HL-60/S4 treated with phorbol 12-myristate 13-acetate at 8.2 ng/mL for 4 days and 3 days (cell line): ENCODE results near the gene PSME1.

ENCODE experiments used
- in situ Hi-C: fragments of 300-500 bp; cut with MboI; formaldehyde crosslinking; loops from 2 replicates; pipeline ENCODE4 v1.15.0; 2022; ENCODE audit warnings: low sequenced_read_pairs

PSME1 gene

DNA sequence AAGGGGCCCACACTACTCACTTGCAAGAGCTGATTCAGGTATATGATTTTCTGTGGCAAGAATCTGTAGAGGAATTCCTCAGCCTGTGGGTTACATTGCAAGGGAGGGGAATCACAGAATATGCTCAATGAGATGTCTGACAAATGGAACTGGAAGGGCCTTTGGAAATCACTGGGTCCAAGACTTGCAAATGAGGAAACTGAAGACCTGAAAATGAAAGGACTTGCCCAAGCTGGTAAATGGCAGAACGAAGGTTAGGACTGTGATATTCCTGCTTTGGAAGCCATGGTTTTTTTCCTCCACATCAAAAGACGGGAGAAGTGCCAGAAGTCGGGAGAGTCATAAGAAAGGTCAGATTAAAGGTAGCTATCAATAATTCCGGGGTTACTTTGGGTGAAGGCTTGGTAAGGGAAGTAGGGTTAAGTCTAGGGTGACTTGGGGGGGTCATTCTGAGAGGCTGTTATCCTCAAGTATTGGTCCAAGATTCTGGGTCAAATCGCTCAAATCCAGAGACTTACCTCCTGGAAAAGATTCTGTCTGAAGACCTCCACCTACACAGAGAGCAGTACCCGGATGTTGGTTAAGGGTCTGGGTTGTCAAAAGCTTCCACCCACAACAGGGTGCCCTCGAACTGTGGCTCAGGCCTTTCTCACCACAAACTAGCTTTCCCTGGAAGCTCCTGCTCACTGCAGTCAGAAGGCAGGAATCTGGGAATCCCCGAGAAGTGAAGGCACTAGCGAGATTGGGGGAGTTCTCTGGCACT, 9.9 kb downstream of the PSME1 start:
- in situ Hi-C loops = no loop called here

DNA sequence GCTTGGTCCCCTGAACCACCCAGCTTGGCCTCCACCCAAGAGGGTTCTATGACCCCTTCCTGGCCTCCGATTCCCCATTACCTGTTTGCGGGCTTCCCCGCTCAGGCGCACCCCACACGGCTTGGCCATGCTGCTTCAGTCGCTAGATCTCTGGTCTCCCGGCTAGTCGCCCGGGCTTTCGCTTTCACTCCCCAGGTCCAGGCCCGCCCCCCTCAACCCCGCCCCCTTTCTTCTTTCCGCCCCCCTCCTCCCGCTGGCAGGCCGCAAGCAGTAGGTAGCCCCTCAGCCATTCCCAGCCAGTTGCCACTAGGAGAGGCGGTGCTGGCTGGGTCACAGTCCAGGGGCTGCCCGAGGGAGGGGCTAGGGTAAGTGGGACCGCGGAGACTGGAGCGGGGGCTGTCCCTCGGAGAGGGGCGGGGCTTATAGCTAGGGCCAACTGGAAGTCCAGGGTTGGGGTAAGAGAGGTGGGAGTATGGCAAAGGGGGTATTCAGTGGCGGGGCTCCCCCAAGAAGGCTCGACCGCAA, 10.5 kb downstream of the PSME1 start, which contains the start of gene PSME2:
Gene PSME2, minus strand, starts transcription at position 158 of the 525 bp plus-strand sequence. Its CDS starts 29 bp downstream, at position 129.
- in situ Hi-C loops = no loop called here

- in situ Hi-C loops = no loop called here
Observed at GRCh38 chr14:24146978-24147760, 11.2 kb downstream of the PSME1 start, which contains the start of gene RNF31. RNF31 (plus strand) TSS chr14:24147498; CDS start chr14:24147699, 201 bp downstream.

- in situ Hi-C loops = no loop called here
Observed at GRCh38 chr14:24147761-24148428, 11.9 kb downstream of the PSME1 start.

DNA sequence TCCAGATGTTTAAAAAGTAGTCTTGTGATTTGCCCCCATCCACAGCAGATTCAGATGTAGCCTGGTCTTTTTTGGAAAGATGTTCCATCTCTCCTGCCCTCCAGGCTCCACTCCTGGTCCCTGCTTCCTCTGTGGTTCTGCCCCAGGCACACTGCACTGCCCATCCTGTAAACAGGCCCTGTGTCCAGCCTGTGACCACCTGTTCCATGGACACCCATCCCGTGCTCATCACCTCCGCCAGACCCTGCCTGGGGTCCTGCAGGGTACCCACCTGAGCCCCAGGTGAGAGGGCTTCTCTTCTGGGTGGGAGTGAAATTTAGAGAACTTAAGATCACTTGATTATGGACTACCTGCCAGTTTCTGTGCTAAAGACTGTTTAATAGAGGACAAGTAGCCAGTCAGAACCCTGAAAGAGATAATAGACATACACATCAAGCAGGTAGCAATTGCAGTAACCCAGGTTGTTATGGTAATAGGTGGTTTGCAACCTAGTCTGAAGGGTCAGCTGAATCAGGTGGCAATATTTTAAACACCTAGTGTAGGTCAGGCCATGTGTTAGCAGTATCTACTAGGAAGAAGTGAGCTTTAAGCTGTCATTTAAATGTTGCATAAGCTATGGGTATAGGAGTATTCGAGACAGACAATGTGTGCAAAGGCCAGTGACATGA, 13.4 kb downstream of the PSME1 start:
- in situ Hi-C loops = no loop called here

DNA sequence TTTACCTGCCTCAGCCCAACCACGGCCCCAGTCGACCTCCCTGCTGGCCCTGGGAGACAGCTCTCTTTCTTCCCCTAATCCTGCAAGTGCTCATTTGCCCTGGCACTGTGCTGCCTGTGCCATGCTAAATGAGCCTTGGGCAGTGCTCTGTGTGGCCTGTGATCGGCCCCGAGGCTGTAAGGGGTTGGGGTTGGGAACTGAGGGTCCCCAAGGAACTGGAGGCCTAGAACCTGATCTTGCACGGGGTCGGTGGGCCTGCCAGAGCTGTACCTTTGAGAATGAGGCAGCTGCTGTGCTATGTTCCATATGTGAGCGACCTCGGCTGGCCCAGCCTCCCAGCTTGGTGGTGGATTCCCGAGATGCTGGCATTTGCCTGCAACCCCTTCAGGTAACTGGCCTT, 14.1 kb downstream of the PSME1 start:
- in situ Hi-C loops = no loop called here

DNA sequence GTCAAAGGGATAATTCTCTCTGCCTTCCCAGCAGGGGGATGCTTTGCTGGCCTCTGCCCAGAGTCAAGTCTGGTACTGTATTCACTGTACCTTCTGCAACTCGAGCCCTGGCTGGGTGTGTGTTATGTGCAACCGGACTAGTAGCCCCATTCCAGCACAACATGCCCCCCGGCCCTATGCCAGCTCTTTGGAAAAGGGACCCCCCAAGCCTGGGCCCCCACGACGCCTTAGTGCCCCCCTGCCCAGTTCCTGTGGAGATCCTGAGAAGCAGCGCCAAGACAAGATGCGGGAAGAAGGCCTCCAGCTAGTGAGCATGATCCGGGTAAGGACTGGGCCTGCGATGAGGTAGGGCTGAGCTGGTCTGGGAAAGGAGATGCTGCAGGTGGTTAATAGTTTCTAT, 14.6 kb downstream of the PSME1 start:
- in situ Hi-C loops = no loop called here

DNA sequence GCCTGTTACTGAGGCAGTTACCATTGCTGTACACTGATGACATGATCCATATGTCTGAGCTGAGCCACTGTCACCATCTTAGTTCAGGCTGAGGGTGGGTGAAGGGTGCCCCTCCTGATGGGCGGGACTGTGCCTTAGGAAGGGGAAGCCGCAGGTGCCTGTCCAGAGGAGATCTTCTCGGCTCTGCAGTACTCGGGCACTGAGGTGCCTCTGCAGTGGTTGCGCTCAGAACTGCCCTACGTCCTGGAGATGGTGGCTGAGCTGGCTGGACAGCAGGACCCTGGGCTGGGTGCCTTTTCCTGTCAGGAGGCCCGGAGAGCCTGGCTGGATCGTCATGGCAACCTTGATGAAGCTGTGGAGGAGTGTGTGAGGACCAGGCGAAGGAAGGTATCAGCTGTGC, 15.0 kb downstream of the PSME1 start:
- in situ Hi-C loops = no loop called here

- in situ Hi-C loops = no loop called here
Observed at GRCh38 chr14:24151404-24152080, 15.5 kb downstream of the PSME1 start.

GRCh38 chr14:24155100-24155499, 19.1 kb downstream of the PSME1 start:
- in situ Hi-C loops = no loop called here

DNA sequence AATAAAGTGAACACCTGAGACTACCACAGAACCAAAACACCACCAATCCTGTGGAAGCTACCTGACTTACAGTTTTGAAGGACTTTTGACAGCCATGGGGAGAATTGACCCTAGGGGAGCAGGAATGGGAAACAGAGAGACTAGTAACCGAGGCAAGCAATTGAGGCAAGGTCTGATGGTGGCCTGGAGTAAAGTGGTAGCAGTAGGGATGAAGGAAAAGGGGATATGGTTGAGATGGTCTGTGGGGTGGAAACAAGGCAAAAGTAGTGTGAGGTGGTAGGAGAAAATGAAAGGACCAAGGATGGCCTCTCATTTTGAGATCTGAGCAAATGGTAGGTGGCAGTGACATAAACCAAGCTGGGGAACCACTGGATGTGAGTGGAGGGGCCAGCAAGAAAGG, 20.8 kb downstream of the PSME1 start:
- in situ Hi-C loops = no loop called here

- in situ Hi-C loops = no loop called here
Observed at GRCh38 chr14:24157331-24157730, 21.3 kb downstream of the PSME1 start.

- in situ Hi-C loops = no loop called here
Observed at GRCh38 chr14:24159777-24160498, 23.9 kb downstream of the PSME1 start.

- in situ Hi-C loops = no loop called here
Observed at GRCh38 chr14:24160499-24160849, 24.5 kb downstream of the PSME1 start.

- in situ Hi-C loops = no loop called here
Observed at GRCh38 chr14:24160850-24161804, 25.1 kb downstream of the PSME1 start, which contains the start of gene IRF9. IRF9 (plus strand) TSS chr14:24161265; CDS start chr14:24162145, 880 bp downstream.

- in situ Hi-C loops = no loop called here
Observed at GRCh38 chr14:24162093-24162492, 26.1 kb downstream of the PSME1 start.

GRCh38 chr14:24164518-24164991, 28.6 kb downstream of the PSME1 start:
- in situ Hi-C loops = no loop called here

GRCh38 chr14:24165785-24166184, 29.8 kb downstream of the PSME1 start:
- in situ Hi-C loops = no loop called here
